HG03432 (cell line): ENCODE results near the gene MAOA.
"Not testable (repeated sequence)": the region's sequence is repeated elsewhere in the genome, so short reads cannot be mapped to it uniquely, and the experiment has no call there.

ENCODE experiments used
- ATAC-seq: cut with Tn5 transposase; IDR thresholded peaks from one replicate; pipeline ENCODE4 v1.9.1; 2021; ENCODE audit warnings: mild to moderate bottlenecking, moderate library complexity; ENCODE audit not compliant: unreplicated experiment

The MAOA gene

DNA sequence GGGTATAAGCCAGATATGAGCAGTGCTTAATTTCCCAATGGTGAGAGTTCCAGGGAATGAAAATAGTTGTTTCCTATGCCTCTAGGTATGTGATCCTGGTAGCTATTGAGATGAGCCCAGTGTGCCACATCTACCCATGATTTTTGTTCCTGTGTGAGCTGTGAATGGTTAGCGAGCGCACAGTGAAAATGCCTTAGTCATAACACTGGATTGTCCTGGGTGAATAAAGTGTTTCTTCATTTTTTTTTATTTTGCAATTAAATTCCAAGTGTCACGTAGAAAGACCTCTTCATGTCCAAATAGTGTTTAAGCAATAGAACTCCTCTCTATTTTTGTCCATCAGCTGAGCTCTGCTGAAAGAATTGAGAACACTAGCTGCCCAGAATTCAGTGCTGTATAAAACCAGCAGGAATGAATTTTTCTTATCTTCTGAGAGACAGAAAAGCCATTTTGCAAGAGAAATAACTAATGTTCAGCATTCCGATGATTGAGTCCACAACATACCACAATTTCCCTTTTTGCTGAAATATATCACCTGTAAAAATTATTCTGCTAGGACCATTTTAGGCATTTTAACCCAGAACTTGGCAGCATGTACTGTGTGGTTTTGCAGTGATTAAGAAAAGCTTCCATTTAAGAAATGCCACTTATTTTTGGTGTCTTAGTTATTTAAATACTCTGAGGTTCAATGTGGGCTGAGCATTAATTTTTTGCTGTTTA is 5.6 kb downstream of the MAOA start:
- no peak for ATAC-seq

DNA sequence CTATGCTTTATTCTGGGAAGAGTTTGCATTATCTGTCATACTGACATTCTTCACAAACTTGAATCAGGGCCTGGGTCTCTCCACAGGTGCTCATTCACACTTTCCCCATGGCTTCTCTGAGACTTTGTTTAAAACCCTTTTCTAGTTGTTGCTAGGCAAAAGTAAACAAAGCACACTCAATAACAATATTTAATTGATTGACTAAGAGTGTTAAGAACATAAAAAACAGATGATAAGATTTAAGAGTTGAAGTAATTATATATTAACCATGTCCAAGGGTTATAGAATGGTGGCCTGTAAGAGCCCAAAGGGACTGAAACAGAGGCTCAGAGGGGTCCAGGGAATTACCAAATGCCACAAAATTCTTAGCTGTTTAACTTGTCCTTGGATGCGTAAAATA is 7.1 kb downstream of the MAOA start:
- no peak for ATAC-seq

DNA sequence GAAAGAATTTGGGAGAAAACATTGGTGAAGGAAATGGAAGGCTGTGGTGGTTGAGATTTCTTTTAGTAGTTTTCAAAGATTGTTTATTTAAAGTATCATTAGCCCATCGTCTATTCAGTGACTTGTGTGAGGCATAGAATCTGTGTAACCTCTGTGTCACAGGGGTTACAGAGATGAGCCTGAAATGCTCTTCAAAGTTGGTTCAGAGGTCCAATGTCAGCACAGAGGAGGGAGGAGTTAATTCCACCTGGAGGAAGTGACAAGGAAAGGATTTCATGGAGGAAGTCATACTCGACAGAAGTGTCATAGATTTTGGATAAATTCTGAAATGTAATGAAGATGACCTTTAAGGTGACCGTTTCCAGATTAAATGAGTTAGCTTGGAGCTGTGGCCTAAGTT is 8.2 kb downstream of the MAOA start:
- ATAC-seq: no peak

DNA sequence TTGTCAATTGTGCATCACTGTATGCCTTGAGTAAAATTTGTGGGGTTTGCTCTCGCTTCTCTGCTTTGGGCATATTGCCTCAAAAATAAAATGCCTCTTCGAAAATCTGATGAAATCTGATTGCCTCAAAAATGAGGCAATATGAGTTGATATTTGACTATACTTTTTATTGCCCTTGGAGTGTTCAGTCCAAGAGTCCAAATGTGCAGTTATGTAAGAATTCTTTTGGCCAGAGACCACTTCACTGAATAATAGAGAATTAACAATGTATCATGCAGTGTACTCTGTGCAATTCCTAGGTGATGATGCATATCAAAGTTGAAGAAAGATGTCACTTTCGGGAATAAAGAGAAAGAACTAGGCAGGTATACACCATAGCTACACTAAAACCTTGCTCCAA is 8.6 kb downstream of the MAOA start:
- no peak for ATAC-seq

DNA sequence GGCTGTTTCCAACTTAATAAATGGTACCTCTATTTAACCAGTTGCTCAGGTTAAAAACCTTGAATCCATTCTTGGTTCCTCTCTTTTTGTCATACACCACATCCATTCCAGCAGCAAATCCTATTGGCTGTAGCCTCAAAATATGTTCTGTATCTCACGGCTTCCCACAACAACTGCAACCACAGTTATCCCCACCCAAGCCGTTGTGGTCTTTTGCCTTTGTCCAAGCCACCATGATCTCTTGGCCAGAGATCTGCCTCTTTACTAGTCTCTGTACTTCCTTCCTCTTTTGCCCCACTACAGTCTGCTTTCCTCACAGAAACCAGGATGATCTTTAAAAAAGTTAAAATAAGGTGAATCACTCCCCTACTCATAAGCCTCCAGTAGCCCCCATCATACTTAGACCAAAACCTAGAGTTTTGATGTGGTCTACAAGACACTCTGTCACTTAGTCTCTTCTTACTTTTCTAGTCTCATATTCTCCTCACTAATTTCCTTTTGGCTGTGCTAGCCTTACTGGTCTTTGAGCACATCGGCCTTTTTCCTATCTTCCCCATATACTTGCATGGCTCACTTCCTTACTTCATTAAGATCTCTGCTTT is 10.3 kb downstream of the MAOA start:
- no peak for ATAC-seq

DNA sequence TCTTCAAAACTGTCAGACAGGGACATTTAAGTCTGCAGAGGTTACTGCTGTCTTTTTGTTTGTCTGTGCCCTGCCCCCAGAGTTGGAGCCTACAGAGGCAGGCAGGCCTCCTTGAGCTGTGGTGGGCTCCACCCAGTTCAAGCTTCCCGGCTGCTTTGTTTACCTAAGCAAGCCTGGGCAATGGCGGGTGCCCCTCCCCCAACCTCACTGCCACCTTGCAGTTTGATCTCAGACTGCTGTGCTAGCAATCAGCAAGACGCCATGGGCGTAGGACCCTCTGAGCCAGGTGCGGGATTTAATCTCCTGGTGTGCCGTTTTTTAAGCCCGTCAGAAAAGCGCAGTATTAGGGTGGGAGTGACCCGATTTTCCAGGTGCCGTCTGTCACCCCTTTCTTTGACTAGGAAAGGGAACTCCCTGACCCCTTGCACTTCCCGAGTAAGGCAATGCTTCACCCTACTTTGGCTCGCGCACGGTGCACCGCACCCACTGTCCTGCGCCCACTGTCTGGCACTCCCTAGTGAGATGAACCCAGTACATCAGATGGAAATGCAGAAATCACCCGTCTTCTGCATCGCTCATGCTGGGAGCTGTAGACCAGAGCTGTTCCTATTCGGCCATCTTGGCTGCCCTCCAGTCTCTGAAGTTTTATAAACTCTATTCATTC is 20.0 kb downstream of the MAOA start:
- not testable (repeated sequence) for ATAC-seq

DNA sequence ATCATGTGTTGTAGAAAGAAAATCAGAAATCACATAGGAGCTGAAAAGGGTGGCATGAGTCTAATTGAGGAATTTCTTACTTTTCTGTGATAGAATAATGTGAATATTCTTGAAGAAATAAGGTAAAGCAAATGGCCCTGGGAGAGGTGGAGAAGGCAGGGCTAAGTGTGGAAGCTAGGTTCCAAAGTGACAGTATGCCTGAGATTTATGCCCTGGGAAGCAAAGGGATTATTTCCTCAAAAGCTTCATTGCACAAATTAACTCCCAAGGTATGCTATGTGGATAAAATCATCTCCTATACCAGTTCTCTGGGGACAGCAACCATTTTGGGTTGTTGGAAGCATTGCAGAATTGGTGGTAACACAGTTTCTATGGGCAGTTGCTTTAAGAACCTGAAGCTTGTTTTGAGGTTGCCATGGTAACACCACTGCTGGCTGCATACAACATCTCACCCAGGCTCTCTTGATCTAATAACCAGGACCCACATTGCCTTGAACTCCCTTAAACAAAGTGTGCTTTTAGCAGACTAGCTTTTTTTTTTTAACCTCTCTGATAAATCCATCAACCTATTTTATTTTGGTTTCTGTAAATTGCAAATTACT is 21.0 kb downstream of the MAOA start:
- no peak for ATAC-seq

DNA sequence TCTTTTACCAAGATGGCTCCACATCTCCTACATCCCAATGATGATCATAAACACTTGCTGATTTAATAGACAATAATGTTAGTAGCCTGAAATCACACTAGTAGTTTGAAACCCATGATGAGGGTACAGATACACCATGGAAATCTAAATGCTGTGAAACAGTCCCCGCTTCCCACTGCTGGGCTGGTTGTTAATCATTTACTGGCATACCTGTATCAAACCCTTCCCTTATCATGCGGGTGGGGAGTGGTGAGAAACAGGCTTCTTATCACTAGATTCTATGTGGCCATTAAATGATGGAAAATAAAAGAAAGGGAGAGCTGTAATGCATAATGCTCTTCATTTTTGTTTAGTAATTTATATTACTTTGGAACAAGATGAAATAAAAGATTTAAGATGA is 21.9 kb downstream of the MAOA start:
- no peak for ATAC-seq

DNA sequence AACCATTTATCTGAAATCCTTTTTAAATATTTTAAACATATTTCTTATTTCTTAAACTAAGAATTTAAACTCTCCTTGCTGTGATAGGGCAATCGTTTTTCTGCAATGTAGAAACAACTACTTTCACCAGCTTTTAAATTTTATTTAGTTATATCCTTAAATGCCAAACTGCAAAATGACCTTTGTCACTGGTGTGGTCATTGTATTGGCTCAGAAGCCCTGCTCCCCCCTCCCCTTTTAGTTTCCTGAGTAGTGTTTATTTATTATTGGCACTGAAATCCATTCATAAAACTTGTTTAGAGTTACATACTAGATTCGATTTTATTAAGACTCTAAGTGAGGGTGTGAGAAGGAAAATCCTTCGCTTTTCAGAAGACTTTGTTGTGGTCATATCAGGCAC is 23.0 kb downstream of the MAOA start:
- no peak for ATAC-seq

DNA sequence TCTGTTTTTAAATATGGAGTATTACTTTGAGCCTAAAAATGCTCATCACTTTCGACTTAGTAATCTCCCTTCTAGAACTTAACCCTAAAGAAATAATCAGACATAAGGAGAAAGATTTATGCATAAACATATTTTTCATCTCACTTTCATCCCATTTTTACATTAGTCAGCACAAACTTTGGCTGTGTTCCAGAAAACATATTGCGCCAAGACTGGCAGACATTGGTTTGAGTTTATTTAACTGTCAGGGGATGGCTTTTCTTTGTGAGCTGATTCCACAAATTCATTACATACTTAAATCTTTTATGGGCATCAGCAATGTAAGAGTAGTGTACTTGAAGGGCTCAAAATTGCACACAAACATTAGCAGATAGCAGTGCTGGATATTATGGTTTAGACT is 23.7 kb downstream of the MAOA start:
- no peak for ATAC-seq

DNA sequence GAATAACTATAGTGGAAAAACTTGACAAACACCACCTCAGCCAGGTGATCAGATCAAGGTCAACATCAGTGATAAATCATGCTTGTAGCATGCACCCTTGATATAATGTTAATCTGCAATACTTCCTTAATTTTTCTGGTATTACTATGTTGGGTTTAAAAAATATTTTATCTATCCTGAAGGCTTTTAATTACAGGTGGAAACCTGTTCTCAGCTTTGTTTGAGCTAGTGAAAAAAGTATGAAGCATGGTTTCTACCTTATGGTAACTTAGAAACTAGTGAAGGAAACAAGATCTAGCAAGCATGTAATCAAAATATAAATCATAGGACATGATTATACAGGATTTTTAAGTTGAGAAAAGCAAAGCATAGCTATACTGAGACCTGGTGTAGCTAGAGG is 26.6 kb downstream of the MAOA start:
- ATAC-seq: no peak

DNA sequence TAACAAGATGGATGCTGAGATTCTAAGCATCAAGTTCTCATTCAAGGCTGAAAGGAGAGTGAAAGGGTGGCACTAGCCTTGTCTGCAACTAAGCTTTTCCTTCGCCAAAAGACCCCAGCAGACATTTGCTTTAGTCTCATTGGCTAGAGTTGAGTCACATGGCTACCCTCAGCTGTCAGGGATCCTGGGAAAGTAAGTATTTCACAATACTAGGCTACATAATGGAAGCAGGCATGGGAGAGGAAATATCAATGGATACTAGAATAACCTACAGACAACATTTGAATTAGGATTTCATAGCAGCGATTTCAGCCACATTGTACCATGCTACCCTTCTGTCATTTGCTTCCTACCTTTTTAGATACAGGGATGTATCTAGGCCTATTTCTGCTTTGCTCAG is 29.1 kb downstream of the MAOA start:
- ATAC-seq: no peak

DNA sequence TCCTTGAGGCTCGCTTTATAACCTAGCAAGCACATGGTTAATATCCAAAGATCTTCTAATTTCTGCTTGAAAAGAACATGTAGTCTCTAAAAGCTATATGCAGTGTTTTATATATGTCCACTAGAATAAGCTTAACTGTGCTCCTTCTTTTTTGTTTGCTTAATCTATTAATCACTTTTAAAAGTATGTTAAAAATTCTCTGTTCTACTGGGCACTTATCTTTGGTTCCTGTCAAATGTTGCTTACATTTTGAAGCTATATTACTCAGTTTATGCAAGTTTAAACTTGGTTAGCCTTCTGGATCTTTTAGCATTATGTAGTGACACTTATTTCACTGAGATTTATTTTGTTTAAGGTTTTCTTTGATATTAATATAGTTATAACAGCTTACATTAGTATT is 32.5 kb downstream of the MAOA start:
- ATAC-seq: no peak

DNA sequence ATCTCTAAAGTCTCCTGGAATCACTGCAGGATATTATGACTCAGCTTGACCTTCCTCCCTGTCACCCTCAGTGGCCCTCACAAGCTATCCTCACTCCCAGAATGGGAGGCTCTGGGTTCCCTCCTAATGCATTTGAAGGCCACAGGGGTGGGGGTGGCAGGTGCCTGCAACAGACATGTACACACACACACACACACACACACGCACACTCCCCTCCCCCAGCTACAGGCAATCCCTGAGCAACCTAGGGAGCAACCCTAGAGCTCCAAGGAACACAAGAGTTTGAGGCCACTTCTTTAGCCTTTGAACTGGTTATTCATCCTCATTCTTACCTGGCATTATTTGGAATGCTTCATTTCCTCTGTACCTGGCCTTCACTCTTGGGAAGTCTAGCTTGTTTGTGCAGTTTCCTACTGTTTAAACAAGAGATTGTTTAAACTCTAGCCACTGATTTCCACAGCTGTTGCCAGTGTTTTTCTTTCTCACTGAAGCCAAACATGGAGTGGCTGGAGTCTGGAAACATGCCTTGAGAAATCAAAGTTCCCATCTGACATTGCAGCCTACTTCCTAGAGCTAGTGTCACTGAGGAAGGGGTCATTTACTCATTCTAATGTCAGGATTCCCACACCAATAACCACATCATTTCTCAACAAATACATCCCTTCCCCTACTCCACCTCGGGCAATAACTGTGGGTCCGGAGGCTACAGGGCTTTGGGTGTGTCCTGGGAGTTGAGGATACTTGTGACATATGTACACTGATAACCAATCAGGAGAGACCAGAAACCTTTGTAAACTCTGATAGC is 37.7 kb downstream of the MAOA start:
- ATAC-seq: no peak

DNA sequence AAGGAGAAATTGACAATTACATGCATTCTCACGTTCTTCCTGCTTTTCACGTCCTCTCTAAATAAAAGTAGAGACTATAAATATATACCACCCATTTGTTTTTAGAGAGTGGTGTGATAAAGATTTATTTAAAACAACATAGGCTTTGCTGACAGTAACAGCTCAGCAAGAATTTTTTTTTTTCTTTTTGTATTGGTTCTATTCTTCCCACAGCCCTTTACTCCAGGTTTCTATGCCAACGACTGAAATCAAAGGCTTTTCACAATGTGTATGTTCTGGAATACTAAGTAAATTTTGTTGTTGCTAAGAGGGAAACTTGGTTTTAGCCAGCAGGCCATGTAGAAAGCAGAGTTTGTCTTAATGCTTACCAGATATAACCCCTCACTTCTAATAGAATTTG is 43.4 kb downstream of the MAOA start:
- ATAC-seq: no peak

DNA sequence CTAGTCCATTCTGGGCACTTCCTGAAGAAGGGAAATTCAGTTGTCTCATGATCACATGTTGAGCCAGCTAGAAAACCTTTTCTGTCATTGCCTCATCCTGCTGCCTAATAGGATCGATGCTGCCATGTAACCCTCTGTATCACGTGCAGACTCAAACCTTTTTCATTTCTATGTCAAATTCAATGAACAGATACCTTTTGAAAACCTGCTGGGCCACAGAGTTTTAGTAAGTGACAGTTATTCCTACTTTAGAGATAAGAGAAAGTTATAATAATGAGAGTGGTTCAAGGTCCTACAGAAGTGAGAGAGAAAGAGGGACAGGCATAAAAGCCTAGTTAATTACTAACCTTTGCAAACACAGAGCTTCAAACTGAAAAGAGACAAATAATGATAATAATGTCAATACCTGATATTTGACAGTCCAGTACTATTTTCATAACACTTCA is 46.0 kb downstream of the MAOA start:
- ATAC-seq: no peak

DNA sequence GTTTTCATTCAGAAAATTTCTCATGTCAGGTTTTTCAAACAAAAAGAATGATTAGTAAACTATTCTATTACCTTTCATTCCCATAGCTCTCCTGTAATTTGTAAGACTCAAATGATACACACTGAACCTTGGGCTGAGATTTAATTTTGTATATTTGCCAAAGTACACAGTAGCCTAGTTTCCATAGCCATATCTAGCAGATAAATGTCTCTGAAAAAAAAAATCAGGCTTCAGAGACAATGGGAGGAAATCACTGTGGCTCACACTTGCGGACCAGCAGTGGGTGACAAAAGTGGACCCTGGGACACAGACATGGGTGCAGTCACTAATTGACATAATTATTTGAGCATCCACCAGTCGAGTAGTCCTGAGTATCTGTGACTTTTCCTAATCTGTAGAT is 46.6 kb downstream of the MAOA start:
- ATAC-seq: no peak

DNA sequence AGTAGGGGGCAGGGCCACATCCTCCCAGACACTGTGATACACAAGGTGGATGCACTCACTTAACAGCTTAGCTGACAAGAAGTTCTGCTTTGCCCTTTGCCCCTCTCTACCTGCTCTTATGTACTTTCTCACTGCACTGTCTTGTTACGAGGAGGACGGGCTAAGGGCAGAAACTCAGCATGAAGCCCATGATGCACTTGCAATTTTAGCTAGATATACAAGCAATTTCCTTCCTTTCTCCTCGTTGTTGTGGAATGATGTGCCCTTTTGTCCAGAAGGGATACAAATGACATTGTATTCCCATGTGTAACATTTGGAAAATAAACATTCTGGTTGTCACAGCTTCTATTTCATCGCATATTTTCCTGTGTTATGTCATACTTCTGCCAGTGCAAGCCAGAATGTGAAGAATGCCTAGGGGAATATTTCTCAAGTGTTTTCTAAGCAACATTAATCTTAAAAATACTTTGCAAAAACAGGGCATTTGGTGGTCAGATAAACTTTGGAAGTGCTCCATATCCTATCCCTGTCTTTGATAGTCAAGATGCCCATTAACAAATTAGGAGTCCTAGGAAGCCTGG is 47.2 kb downstream of the MAOA start:
- no peak for ATAC-seq

DNA sequence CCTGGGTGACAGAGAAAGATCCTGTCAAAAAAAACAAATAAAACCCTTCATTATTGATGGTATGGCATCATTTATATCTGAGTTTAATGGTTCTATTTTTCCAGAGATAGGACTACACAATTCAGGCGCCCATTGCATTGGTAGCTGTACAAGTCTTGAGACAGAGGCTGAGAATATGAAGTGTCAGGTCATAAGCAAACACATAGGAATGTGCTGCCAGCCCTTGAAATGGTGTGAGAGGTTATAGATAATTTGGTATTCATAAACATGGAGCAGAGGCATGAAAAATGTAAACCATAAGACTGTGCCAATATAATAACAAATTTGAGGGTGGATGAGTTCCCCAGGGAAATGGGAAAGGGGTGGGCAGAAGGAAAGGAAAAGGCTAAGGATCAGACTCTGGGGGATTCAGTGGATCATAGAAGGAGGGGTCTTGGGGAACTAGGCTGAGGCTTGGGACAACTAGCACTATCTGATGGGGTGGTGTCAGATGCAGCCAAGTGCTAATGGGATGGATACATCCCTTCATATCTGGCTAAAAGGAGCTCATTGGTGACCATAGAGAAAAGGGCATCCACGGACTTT is 50.8 kb downstream of the MAOA start:
- no peak for ATAC-seq

DNA sequence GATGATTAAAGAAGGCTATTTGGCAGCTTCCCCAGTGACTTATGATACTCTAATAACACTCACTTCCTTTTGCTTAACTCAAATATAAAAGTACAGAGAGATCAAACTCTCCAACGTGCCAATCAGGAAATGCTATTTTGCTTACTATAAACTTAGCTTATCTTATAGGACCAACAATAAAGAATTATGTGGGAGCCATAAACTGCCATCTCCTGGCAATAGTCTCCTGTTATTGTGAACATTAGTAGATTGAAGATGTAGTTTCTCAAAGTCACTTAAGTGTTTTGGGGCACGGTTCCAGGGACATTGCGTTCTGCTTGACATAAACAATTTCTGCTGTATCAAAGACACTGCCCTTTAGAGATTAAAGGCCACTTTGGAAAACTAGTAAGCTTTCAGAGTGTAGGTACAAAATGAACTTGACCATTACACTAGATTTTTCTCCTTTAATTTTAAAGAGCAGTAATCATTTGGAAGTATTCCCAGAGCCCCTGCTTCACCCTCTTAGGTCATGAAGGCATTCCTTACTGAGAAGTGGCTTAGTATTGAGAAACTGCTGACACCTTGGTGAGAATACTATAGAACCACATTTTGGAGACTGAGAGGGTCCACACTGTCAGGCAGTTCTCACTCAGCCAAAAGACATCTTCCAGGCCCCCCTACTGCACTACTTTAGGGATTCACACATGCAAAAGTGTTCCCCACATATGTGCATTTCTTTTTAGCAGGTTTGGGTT is 51.9 kb downstream of the MAOA start:
- no peak for ATAC-seq
